K562 (cell line): ENCODE results near the gene EVI5L. TPM values are rescaled to one million over a fixed set of nuclear protein-coding genes. Genes with fewer than 3 reads are reported as not detected.

ENCODE experiments used
- ARHGAP35 ChIP-seq: fragments of 450-650 bp; IDR thresholded peaks from 2 replicates; pipeline ENCODE4 v1.6.1; 2018; ENCODE audit not compliant: partially characterized antibody
- BHLHE40 ChIP-seq: IDR thresholded peaks from 2 replicates; pipeline ENCODE4 v1.6.1; 2011; ENCODE audit warnings: low read length, improper control_type of control experiment
- ELF1 ChIP-seq: fragments of 200-800 bp; sonication (Bioruptor generic); IDR thresholded peaks from 2 replicates; pipeline ENCODE4 v1.6.1; 2016; ENCODE audit warnings: missing genetic modification characterization, missing compliant biosample characterization
- LCOR ChIP-seq: sonication (generic); formaldehyde crosslinking; IDR thresholded peaks from 2 replicates; pipeline ENCODE4 v1.8.0; 2022; ENCODE audit warnings: mild to moderate bottlenecking, missing genetic modification reagents
- NFIX ChIP-seq: fragments of 250-450 bp; sonication (Bioruptor Pico); IDR thresholded peaks from 2 replicates; pipeline ENCODE4 v1.4.0; 2020; ENCODE audit warnings: low read depth, mild to moderate bottlenecking, moderate library complexity
- RBBP5 ChIP-seq: fragments of 200-600 bp; sonication (generic); IDR thresholded peaks from 2 replicates; pipeline ENCODE4 v1.6.1; 2012; ENCODE audit warnings: borderline replicate concordance, mild to moderate bottlenecking, low read length, control low read depth, inconsistent platforms; ENCODE audit not compliant: insufficient read depth, poor library complexity, severe bottlenecking
- SAFB2 ChIP-seq: fragments of 200-400 bp; formaldehyde crosslinking; IDR thresholded peaks from 2 replicates; pipeline ENCODE4 v1.6.1; 2018; ENCODE audit warnings: borderline replicate concordance, low read length, low read depth, moderate library complexity; ENCODE audit not compliant: severe bottlenecking
- SIN3A ChIP-seq, 2 experiments: fragments of 150-350 bp in 1 of 2; IDR thresholded peaks; 2 replicates each; pipeline ENCODE4 v1.6.1; 2011 to 2016; ENCODE audit warnings: borderline replicate concordance in 2 of 2, low read depth in 2 of 2, low read length in 2 of 2, mild to moderate bottlenecking in 2 of 2, moderate library complexity in 2 of 2; ENCODE audit not compliant: control insufficient read depth in 1 of 2
- ZBED1 ChIP-seq: IDR thresholded peaks from 2 replicates; pipeline ENCODE4 v1.6.1; 2014
- ZNF324 ChIP-seq: fragments of 250-450 bp; sonication (Bioruptor Pico); IDR thresholded peaks from 2 replicates; pipeline ENCODE4 v1.4.0; 2020; ENCODE audit warnings: mild to moderate bottlenecking
- ZNF444 ChIP-seq: fragments of 250-450 bp; sonication (Bioruptor Pico); IDR thresholded peaks from 2 replicates; pipeline ENCODE4 v1.4.0; 2020; ENCODE audit warnings: mild to moderate bottlenecking, moderate library complexity
- ZNF699 ChIP-seq: fragments of 250-450 bp; sonication (Bioruptor Pico); IDR thresholded peaks from 2 replicates; pipeline ENCODE4 v1.8.0; 2021; ENCODE audit warnings: mild to moderate bottlenecking, moderate library complexity; ENCODE audit not compliant: insufficient replicate concordance
- polyA plus RNA-seq, 8 experiments: library from polyadenylated mRNA; depleted of rRNA in 4 of 8; stranded (reverse) in 5 of 8; unstranded in 3 of 8; fragments of >200 nt; fragmentation: Nextera tagmentation in 2 of 8; fragmentation: Illumina TruSeq in 1 of 8; extraction: Ambion mirVana in 2 of 8; extraction: Trizol in 1 of 8; gene quantifications; 2 replicates each; pipeline versions ENCODE4 v1.2.1 to v1.2.3, GENCODE V29; 2011 to 2014; ENCODE audit warnings: inconsistent platforms in 1 of 8, missing spikeins in 1 of 8
- total RNA-seq, 7 experiments: library from RNA; depleted of rRNA in 6 of 7; stranded (reverse); fragments of >200 nt in 6 of 7; fragmentation: Illumina TruSeq in 2 of 7; extraction: Trizol in 2 of 7; gene quantifications; 2 replicates each; pipeline versions ENCODE4 v1.2.1 to v1.2.3, GENCODE V29; 2011 to 2021; ENCODE audit warnings: low replicate concordance in 1 of 7
- TF ChIP-seq, protein P1 (sequence below): fragments of 250-450 bp; sonication (Bioruptor Pico); IDR thresholded peaks from 2 replicates; pipeline ENCODE4 v1.5.0; 2021; ENCODE audit warnings: mild to moderate bottlenecking, borderline replicate concordance
- TF ChIP-seq, protein P2 (sequence below): fragments of 450-650 bp; formaldehyde crosslinking; IDR thresholded peaks from 2 replicates; pipeline ENCODE4 v1.4.0; 2020; ENCODE audit warnings: mild to moderate bottlenecking, moderate library complexity
- TF ChIP-seq, protein P3 (sequence below): fragments of 250-450 bp; sonication (Bioruptor Pico); IDR thresholded peaks from 2 replicates; pipeline ENCODE4 v1.4.0; 2020
- TF ChIP-seq, protein P4 (sequence below): sonication (generic); formaldehyde crosslinking; IDR thresholded peaks from 2 replicates; pipeline ENCODE4 v1.8.0; 2022; ENCODE audit warnings: missing genetic modification reagents, mild to moderate bottlenecking, moderate library complexity, borderline replicate concordance
- TF ChIP-seq, protein P5 (sequence below): sonication (generic); formaldehyde crosslinking; IDR thresholded peaks from 2 replicates; pipeline ENCODE4 v1.8.0; 2023; ENCODE audit warnings: mild to moderate bottlenecking, missing genetic modification reagents

Gene EVI5L
- total and polyA plus RNA-seq, 9 of the 15 experiments (the other 6 are each of a cell fraction or from before 2014, with no cell fraction given) = 0.69 to 1.8 (median 1.2) TPM; not detected in 2

DNA sequence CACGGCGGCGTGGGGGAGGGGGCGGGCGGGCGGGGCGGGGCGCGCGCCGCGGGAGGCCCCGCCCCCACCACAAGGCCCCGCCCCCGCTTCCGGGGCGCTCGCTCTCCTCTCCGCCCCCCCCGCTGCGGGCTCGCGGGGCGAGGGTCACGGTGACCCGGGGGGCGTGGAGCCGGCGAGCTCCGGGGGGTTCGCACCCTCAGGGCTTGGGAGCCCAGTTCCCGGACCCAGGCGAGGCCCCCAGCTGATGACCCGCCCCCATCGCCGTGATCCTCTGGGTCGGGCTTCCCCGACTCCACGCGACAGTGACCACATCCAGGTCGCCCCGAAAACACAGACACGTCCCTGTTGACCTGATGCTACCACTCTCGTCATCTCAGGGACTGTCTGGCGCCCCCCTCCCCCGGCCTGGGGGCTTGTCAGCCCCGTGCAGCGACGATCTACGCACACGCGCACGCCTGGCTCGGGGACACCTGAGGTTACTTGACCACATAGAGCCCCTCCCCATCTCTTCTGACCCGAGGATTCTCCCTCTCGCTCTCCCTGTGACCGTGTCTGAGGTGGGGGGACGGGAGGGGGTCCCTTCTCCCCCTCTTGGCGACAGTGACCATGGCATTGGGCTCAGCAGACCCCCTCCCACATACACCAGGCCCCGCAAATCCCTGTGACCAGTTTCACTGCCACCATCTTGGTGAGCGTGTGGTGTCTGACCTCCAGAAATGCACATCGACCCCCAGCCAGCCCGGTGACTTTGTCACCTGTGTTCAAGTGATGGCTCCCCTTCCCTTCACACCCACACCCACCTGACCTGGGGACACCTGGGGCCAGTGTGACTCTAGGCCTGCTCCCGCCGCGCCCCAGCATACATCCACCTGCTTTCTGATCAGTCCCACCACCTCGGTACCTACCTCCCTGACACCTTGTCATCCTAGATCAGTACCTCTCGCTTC, 74.3 kb downstream of the EVI5L start (continued):
- TF ChIP-seq, protein P1, sequence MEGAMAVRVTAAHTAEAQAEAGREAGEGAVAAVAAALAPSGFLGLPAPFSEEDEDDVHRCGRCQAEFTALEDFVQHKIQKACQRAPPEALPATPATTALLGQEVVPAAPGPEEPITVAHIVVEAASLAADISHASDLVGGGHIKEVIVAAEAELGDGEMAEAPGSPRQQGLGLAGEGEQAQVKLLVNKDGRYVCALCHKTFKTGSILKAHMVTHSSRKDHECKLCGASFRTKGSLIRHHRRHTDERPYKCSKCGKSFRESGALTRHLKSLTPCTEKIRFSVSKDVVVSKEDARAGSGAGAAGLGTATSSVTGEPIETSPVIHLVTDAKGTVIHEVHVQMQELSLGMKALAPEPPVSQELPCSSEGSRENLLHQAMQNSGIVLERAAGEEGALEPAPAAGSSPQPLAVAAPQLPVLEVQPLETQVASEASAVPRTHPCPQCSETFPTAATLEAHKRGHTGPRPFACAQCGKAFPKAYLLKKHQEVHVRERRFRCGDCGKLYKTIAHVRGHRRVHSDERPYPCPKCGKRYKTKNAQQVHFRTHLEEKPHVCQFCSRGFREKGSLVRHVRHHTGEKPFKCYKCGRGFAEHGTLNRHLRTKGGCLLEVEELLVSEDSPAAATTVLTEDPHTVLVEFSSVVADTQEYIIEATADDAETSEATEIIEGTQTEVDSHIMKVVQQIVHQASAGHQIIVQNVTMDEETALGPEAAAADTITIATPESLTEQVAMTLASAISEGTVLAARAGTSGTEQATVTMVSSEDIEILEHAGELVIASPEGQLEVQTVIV (CRISPR knock-in tag) = no peak
- TF ChIP-seq ZBED1 = no peak
- peak; percentile 71 to 73; a peak in 2 of 4 replicates for TF ChIP-seq SIN3A (IDR thresholded peaks at IDR 0.05; ENCODE audit: borderline replicate concordance in 2 of 2, control insufficient read depth in 1 of 2, low read depth in 2 of 2, low read length in 2 of 2)
- TF ChIP-seq NFIX (CRISPR knock-in tag) = no peak
- peak; percentile 48 for TF ChIP-seq RBBP5
- TF ChIP-seq ZNF444 (CRISPR knock-in tag) = no peak
- TF ChIP-seq ELF1 = no peak
- TF ChIP-seq, protein P2, sequence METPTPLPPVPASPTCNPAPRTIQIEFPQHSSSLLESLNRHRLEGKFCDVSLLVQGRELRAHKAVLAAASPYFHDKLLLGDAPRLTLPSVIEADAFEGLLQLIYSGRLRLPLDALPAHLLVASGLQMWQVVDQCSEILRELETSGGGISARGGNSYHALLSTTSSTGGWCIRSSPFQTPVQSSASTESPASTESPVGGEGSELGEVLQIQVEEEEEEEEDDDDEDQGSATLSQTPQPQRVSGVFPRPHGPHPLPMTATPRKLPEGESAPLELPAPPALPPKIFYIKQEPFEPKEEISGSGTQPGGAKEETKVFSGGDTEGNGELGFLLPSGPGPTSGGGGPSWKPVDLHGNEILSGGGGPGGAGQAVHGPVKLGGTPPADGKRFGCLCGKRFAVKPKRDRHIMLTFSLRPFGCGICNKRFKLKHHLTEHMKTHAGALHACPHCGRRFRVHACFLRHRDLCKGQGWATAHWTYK (CRISPR knock-in tag) = no peak
- TF ChIP-seq, protein P3, sequence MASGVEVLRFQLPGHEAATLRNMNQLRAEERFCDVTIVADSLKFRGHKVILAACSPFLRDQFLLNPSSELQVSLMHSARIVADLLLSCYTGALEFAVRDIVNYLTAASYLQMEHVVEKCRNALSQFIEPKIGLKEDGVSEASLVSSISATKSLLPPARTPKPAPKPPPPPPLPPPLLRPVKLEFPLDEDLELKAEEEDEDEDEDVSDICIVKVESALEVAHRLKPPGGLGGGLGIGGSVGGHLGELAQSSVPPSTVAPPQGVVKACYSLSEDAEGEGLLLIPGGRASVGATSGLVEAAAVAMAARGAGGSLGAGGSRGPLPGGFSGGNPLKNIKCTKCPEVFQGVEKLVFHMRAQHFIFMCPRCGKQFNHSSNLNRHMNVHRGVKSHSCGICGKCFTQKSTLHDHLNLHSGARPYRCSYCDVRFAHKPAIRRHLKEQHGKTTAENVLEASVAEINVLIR (CRISPR knock-in tag) = no peak
- no peak for TF ChIP-seq ZNF324 (CRISPR knock-in tag)
- no peak for TF ChIP-seq ZNF699 (CRISPR knock-in tag)
- peak; percentile 43; the same call in 1 of the 2 replicates for TF ChIP-seq BHLHE40
- TF ChIP-seq, protein P4, sequence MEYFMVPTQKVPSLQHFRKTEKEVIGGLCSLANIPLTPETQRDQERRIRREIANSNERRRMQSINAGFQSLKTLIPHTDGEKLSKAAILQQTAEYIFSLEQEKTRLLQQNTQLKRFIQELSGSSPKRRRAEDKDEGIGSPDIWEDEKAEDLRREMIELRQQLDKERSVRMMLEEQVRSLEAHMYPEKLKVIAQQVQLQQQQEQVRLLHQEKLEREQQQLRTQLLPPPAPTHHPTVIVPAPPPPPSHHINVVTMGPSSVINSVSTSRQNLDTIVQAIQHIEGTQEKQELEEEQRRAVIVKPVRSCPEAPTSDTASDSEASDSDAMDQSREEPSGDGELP (CRISPR knock-in tag) = peak; percentile 80; the same call in 1 of the 2 replicates
- TF ChIP-seq SAFB2 = no peak
- no peak for TF ChIP-seq LCOR (CRISPR knock-in tag)
- no peak for TF ChIP-seq ARHGAP35
- TF ChIP-seq, protein P5, sequence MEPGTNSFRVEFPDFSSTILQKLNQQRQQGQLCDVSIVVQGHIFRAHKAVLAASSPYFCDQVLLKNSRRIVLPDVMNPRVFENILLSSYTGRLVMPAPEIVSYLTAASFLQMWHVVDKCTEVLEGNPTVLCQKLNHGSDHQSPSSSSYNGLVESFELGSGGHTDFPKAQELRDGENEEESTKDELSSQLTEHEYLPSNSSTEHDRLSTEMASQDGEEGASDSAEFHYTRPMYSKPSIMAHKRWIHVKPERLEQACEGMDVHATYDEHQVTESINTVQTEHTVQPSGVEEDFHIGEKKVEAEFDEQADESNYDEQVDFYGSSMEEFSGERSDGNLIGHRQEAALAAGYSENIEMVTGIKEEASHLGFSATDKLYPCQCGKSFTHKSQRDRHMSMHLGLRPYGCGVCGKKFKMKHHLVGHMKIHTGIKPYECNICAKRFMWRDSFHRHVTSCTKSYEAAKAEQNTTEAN (CRISPR knock-in tag) = no peak
